ENCODE data around the gene DAPP1.
A peak's percentile ranks its signal among the peaks of the same experiment; 100 is the strongest.

The DAPP1 gene

GRCh38 chr4:99853999-99854398 is 37.4 kb downstream of the DAPP1 start:
- DNase-seq, result no peak
- TF ChIP-seq POLR2A (IDR thresholded peaks at IDR 0.05; ENCODE audit: low read length) (no peak), GATA1 (IDR thresholded peaks at IDR 0.05; ENCODE audit: low read depth, low read length) (no peak)

- TF ChIP-seq GATA1 (IDR thresholded peaks at IDR 0.05; ENCODE audit: low read depth, low read length) (no peak), POLR2A (IDR thresholded peaks at IDR 0.05; ENCODE audit: low read length) (no peak)
- peak in 1 of 2 experiments; percentile 28 for DNase-seq
These were observed 39.1 kb downstream of the DAPP1 start for GRCh38 chr4:99855678-99856077.

DNA sequence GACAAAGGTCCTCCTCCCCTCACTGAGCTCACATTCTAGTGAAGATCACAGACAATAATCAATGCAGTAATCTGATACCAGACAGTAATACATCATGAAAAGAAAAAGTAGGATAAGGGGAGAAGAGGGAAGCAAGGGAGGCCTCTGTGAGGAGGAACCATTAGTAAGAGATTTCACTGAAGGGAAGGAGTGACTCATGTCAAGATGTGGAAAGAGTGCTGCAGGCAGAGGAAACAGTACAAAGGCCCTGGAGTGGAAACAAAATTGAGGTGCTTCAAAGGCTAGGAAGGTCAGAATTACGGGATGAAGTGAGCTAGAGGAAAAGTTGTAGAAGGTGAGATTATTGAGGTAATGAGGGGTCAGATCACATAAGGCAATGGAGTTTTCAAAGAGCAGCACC is 39.5 kb downstream of the DAPP1 start:
- TF ChIP-seq GATA1 (IDR thresholded peaks at IDR 0.05; ENCODE audit: low read depth, low read length) (no peak), POLR2A (IDR thresholded peaks at IDR 0.05; ENCODE audit: low read length) (no peak)

DNA sequence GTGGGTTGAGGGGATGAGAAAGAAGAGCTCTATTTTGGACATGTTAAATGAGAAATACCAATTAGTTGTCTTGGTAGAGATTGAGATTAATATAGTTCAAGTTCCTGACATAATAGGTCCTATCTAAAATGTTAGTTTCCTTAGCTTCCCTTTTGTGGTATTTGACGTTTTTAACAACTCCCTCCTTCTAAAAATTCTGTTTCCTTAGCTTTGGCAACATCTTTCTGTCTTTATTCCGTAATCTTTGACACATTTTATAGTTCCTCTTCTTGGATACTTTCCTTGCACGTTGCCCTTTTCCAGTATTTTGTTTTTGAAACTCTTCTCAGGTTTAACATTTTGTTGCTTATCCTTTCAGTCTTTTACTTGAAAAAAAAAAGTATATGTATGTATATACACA is 40.7 kb downstream of the DAPP1 start:
- no peak for DNase-seq
- no peak for TF ChIP-seq POLR2A (IDR thresholded peaks at IDR 0.05; ENCODE audit: low read length)
- no peak for TF ChIP-seq GATA1 (IDR thresholded peaks at IDR 0.05; ENCODE audit: low read depth, low read length)

More for the DNA sequence above, 39.5 kb downstream of the DAPP1 start:
- peak in 1 of 2 experiments; percentile 36 for DNase-seq

DNA sequence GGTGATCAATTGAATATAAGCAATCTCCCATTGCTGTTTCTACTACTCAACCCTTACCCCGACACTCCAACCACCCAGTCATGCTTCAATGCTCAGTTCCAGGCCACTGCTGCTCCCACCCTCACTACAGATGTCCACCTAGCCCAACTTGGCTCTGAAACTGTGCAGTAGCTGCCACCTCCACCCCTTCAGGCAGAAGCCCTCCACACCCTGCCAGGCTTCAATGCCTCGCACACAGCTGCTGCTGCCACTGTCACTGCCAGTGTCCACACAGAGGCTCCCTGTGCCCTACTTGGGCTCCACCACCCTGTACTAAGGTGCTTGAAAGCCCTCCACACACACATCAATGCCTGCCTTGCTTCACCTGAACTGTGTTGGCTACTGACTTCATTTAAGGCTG is 43.0 kb downstream of the DAPP1 start:
- no peak for TF ChIP-seq GATA1 (IDR thresholded peaks at IDR 0.05; ENCODE audit: low read depth, low read length)
- TF ChIP-seq POLR2A (IDR thresholded peaks at IDR 0.05; ENCODE audit: low read length), result no peak
- no peak for DNase-seq

- no peak for TF ChIP-seq POLR2A (IDR thresholded peaks at IDR 0.05; ENCODE audit: low read length)
- TF ChIP-seq GATA1 (IDR thresholded peaks at IDR 0.05; ENCODE audit: low read depth, low read length), result no peak
- no peak for DNase-seq
These were observed 43.9 kb downstream of the DAPP1 start for GRCh38 chr4:99860521-99860920.

DNA sequence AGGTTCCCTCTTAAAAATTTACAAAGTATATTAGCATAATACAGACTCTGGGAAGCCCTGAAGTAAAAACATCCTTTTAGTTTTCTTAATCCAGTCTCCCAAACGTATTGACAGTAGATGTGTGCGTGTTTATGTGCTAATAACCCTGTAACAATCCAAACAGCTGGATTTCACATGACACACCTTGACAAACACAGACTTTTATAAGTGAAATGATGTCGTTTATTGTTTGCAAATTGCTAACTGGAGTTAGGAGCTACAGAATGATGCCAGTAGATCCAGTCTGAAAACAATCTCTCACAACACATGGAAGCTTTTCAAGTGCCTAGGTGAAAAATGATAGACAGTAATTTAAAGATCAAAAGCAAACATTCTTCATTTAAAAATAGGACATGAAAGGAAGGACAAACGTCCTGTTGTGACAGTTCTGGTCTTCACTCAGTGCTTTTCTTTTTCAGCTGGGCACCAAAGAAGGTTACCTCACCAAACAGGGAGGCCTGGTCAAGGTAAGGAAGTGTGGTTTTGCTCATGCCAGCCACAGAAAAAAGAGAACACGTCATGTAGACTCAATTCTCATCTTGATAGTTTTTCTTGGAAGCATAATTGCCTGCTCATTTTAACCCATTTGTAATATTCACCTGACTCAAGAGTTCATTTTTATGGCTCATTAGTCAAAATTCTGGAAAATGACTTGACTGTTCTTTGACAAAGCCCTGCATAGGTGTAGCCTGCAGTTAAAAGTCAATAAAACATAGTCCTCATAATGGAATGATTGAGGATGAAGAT is 44.7 kb downstream of the DAPP1 start:
- TF ChIP-seq POLR2A (IDR thresholded peaks at IDR 0.05; ENCODE audit: low read length) (no peak), GATA1 (IDR thresholded peaks at IDR 0.05; ENCODE audit: low read depth, low read length) (no peak)
- no peak for DNase-seq

GRCh38 chr4:99863804-99864203 is 47.2 kb downstream of the DAPP1 start:
- DNase-seq, result peak in 1 of 2 experiments; percentile 7
- TF ChIP-seq GATA1 (IDR thresholded peaks at IDR 0.05; ENCODE audit: low read depth, low read length) (no peak), POLR2A (IDR thresholded peaks at IDR 0.05; ENCODE audit: low read length) (no peak)

DNA sequence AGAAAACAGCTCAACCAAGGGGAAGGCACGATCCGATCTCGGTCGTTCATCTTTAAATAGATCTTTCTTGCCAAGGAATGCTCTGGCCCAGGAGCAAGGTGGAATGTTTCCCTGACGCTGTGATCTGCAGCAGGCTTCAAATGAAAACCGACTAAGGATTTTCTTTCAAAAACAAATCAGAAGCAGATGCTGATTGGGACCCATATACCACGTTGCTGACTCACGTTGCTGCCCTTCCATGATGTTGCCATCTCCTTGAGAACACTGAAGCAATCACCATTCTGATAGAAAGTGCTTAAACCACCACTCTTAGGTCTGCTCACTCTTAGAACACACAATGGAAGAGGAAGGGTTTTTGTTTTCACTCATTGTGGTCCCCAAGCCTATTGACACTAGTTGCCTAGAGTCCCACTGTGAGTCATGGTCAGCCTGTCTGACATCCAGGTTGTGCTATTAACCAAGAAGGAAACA is 51.5 kb downstream of the DAPP1 start:
- no peak for DNase-seq
- TF ChIP-seq GATA1 (IDR thresholded peaks at IDR 0.05; ENCODE audit: low read depth, low read length) (no peak), POLR2A (IDR thresholded peaks at IDR 0.05; ENCODE audit: low read length) (no peak)

DNA sequence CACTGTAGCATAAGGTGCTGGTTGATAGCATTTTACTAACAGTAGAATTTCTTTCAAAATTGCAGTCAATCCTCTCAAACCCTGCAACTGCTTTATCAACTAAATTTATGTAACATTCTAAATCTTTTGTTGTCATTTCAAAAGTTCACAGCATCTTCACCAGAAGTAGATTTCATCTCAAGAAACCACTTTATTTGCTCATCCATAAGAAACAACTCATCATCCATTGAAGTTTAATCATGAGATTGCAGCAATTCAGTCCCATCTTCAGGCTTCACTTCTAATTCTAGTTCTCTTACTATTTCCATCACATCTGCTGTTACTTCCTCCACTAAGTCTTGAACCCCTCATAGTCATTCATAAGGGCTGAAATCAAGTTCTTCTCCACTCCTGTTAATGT is 55.9 kb downstream of the DAPP1 start:
- TF ChIP-seq POLR2A (IDR thresholded peaks at IDR 0.05; ENCODE audit: low read length) (no peak), GATA1 (IDR thresholded peaks at IDR 0.05; ENCODE audit: low read depth, low read length) (no peak)
- no peak for DNase-seq

GRCh38 chr4:99875071-99875470 is 58.4 kb downstream of the DAPP1 start:
- no peak for DNase-seq
- TF ChIP-seq POLR2A (IDR thresholded peaks at IDR 0.05; ENCODE audit: low read length) (no peak), GATA1 (IDR thresholded peaks at IDR 0.05; ENCODE audit: low read depth, low read length) (no peak)

- TF ChIP-seq POLR2A (IDR thresholded peaks at IDR 0.05; ENCODE audit: low read length) (no peak), GATA1 (IDR thresholded peaks at IDR 0.05; ENCODE audit: low read depth, low read length) (no peak)
- DNase-seq, result no peak
These were observed 60.3 kb downstream of the DAPP1 start for GRCh38 chr4:99876946-99877345.

GRCh38 chr4:99878604-99879003 is 62.0 kb downstream of the DAPP1 start:
- DNase-seq, result no peak

GRCh38 chr4:99879458-99879857 is 62.8 kb downstream of the DAPP1 start:
- DNase-seq, result no peak
- TF ChIP-seq POLR2A (IDR thresholded peaks at IDR 0.05; ENCODE audit: low read length), result no peak
- TF ChIP-seq GATA1 (IDR thresholded peaks at IDR 0.05; ENCODE audit: low read depth, low read length), result no peak

More at GRCh38 chr4:99878604-99879003, 62.0 kb downstream of the DAPP1 start:
- no peak for TF ChIP-seq POLR2A (IDR thresholded peaks at IDR 0.05; ENCODE audit: low read length)
- TF ChIP-seq GATA1 (IDR thresholded peaks at IDR 0.05; ENCODE audit: low read depth, low read length), result no peak

- DNase-seq, result peak; percentile 50 to 71
- TF ChIP-seq GATA1 (IDR thresholded peaks at IDR 0.05; ENCODE audit: low read depth, low read length), result no peak
- no peak for TF ChIP-seq POLR2A (IDR thresholded peaks at IDR 0.05; ENCODE audit: low read length)
These were observed 68.5 kb downstream of the DAPP1 start for GRCh38 chr4:99885063-99885664.

All from erythroblast (primary cell).